OCI-LY7 (cell line): ENCODE data around the gene DNAJB14. TPM values are rescaled to one million over a fixed set of nuclear protein-coding genes. Genes with fewer than 3 reads are reported as not detected.

Source experiments
- Bru-seq: library from RNA; stranded (reverse); fragments of 400-500 nt; gene quantifications from one replicate; lab custom pipeline; 2021; lab: Mats Ljungman, UMichigan
- BruChase-seq, 2 experiments: library from RNA; stranded (reverse); fragments of 400-500 nt; gene quantifications; one replicate each; lab custom pipeline; 2021; lab: Mats Ljungman, UMichigan
- BruUV-seq: library from RNA; stranded (reverse); fragments of 400-500 nt; replicated peaks from 2 replicates; lab custom pipeline; 2021; lab: Mats Ljungman, UMichigan
- CTCF ChIA-PET: fragments of 300-600 bp; sonication (Branson Sonifier 250); formaldehyde crosslinking; loops from one replicate; lab custom pipeline; 2022; ENCODE audit warnings: antibody characterized with exemption; ENCODE audit not compliant: unreplicated experiment; lab: Charles Lee
- POLR2A ChIA-PET: fragments of 300-600 bp; sonication (Branson Sonifier 250); formaldehyde crosslinking; loops from one replicate; lab custom pipeline; 2022; ENCODE audit warnings: antibody characterized with exemption; lab: Charles Lee
- DNase-seq: peaks from one replicate; pipeline ENCODE4 v3.0.0-alpha.2; 2015; ENCODE audit warnings: low spot score
- H2AFZ ChIP-seq: fragments of 200-600 bp; sonication (generic), shearing (Covaris generic); 2 replicates; pipeline ENCODE4 v1.6.1; 2014; ENCODE audit warnings: mild to moderate bottlenecking, antibody characterized with exemption, low read length, moderate library complexity
- H3K27ac ChIP-seq: fragments of 200-600 bp; sonication (generic); 2 replicates; pipeline ENCODE4 v1.5.1; 2014; ENCODE audit warnings: mixed run types, low read depth, mild to moderate bottlenecking, moderate library complexity, low read length, inconsistent platforms; ENCODE audit not compliant: poor library complexity, severe bottlenecking
- H3K36me3 ChIP-seq: fragments of 200-600 bp; sonication (generic); 2 replicates; pipeline ENCODE4 v1.6.1; 2014; ENCODE audit warnings: mild to moderate bottlenecking, antibody characterized with exemption, low read length, moderate library complexity, mixed read lengths; ENCODE audit not compliant: insufficient read depth
- H3K4me1 ChIP-seq: fragments of 200-600 bp; sonication (generic); 2 replicates; pipeline ENCODE4 v1.5.1; 2014; ENCODE audit warnings: mild to moderate bottlenecking, low read length; ENCODE audit not compliant: insufficient read depth, poor library complexity, severe bottlenecking
- H3K4me2 ChIP-seq: fragments of 200-600 bp; sonication (generic); 2 replicates; pipeline ENCODE4 v1.6.1; 2014; ENCODE audit warnings: mild to moderate bottlenecking, low read length
- H3K4me3 ChIP-seq: fragments of 200-600 bp; sonication (generic); 2 replicates; pipeline ENCODE4 v1.5.1; 2014; ENCODE audit warnings: mild to moderate bottlenecking, low read depth, low read length; ENCODE audit not compliant: poor library complexity, severe bottlenecking
- H3K79me2 ChIP-seq: fragments of 200-600 bp; sonication (generic); 2 replicates; pipeline ENCODE4 v1.6.1; 2016; ENCODE audit warnings: low read depth, mild to moderate bottlenecking, low read length, moderate library complexity, mixed read lengths; ENCODE audit not compliant: insufficient read depth
- H3K9me2 ChIP-seq: fragments of 200-600 bp; sonication (generic); 2 replicates; pipeline ENCODE4 v1.6.1; 2016; ENCODE audit warnings: mild to moderate bottlenecking, low read length, mixed read lengths; ENCODE audit not compliant: insufficient read depth
- H3K9me3 ChIP-seq: fragments of 200-600 bp; sonication (generic); 2 replicates; pipeline ENCODE4 v1.6.1; 2014; ENCODE audit warnings: mild to moderate bottlenecking, mixed run types, low read length, mixed read lengths
- H4K20me1 ChIP-seq: fragments of 200-600 bp; sonication (generic); 2 replicates; pipeline ENCODE4 v1.6.1; 2014; ENCODE audit warnings: mild to moderate bottlenecking, antibody characterized with exemption, low read length, moderate library complexity, mixed read lengths; ENCODE audit not compliant: insufficient read depth
- CTCF ChIP-seq: fragments of 200-600 bp; sonication (generic); conservative IDR thresholded peaks from 2 replicates; pipeline ENCODE4 v1.5.1; 2014; ENCODE audit warnings: mild to moderate bottlenecking, antibody characterized with exemption, low read length, moderate library complexity, mixed read lengths
- EZH2phosphoT487 ChIP-seq: fragments of 200-600 bp; sonication (generic); IDR thresholded peaks from 2 replicates; pipeline ENCODE4 v1.6.1; 2018; ENCODE audit warnings: low read depth, borderline replicate concordance, mild to moderate bottlenecking, mixed run types, antibody characterized with exemption, low read length, moderate library complexity, mixed read lengths
- intact Hi-C: fragments of 100-400 bp; cut with micrococcal nuclease; formaldehyde crosslinking; loops from one replicate; pipeline ENCODE4 v1.10.0; 2022; ENCODE audit not compliant: unreplicated experiment
- long read RNA-seq: library from polyadenylated mRNA; stranded (forward); transcript quantifications from one replicate; pipeline ENCODE4 v2.0.0, GENCODE V29; 2022
- total RNA-seq, 2 experiments: library from RNA; depleted of rRNA in 1 of 2; stranded (reverse); fragments of >200 nt in 1 of 2; shearing (Covaris generic) in 1 of 2; gene quantifications; 2 replicates each; pipeline ENCODE4 v1.2.3, GENCODE V29; 2014 to 2022

Gene DNAJB14
- total RNA-seq (2014; rRNA removed; shearing (Covaris generic)) = 13.3 and 29.1 TPM in 2 replicates
- total RNA-seq (2022) = 38.1 and 44.9 TPM in 2 replicates
- percentile 93 among the genes with signal in this experiment for Bru-seq, nascent RNA
- BruChase-seq, experiment 1, labeled RNA remaining after a 6-hour chase = percentile 83 among the genes with signal in this experiment
- BruChase-seq, experiment 2, labeled RNA remaining after a 2-hour chase = percentile 91 among the genes with signal in this experiment
- long read RNA-seq, full-length matches to known transcripts = 15 of 23 reads
- long read RNA-seq, partial matches to known transcripts = 3 of 23 reads
- long read RNA-seq, other reads (novel, unspliced or antisense) = 5 of 23 reads

GRCh38 chr4:99946356-99947189, at the start of gene DNAJB14:
Gene DNAJB14, minus strand, starts transcription at chr4:99946618. Its CDS starts 47 bp downstream, at chr4:99946571.
- H2AFZ ChIP-seq = peak within 1 kb of the TSS; percentile 60; the same call in 1 of the 2 replicates
- no peak for TF ChIP-seq EZH2phosphoT487
- TF ChIP-seq CTCF = no peak
- intact Hi-C loops = loop anchor here (1.0 to 5.0 kb wide), 4 partner anchors 52 to 1499 kb away; partner anchors contain the start of genes DAPP1, LAMTOR3 and PPP3CA
- peak within 1 kb of the TSS; percentile 95 for H3K27ac ChIP-seq
- peak within 1 kb of the TSS; percentile 78 for H3K4me2 ChIP-seq
- peak; percentile 83 for DNase-seq
- no TSS peak for BruUV-seq
- H3K9me3 ChIP-seq = peaks cover 15% of the 10 kb centered on the region; the same call in 1 of the 2 replicates
- ChIA-PET CTCF (interaction anchor here (0.6 to 0.9 kb wide), 3 partner anchors 52 to 135 kb away, joined by 3 read pairs; partner anchors contain the start of genes DAPP1 and LAMTOR3), POLR2A (interaction anchor here (0.6 to 2.5 kb wide), 15 partner anchors 15 to 450 kb away, joined by 3 to 12 read pairs (median 4); partner anchors contain the start of genes DAPP1, LAMTOR3 and TRMT10A)
- H4K20me1 ChIP-seq = peaks cover 24% of the 10 kb centered on the region
- peaks cover 41% of the 10 kb centered on the region for H3K4me1 ChIP-seq
- H3K79me2 ChIP-seq = peaks cover 83% of the 10 kb centered on the region
- H3K9me2 ChIP-seq = no peaks in the 10 kb centered on the region
- H3K36me3 ChIP-seq = peaks cover 65% of the 10 kb centered on the region
- H3K4me3 ChIP-seq = peak within 1 kb of the TSS; percentile 98

- Histone ChIP-seq H2AFZ (no peak overlapping the region), H3K4me3 (no peak overlapping the region), H4K20me1 (no peaks in the 10 kb centered on the region), H3K79me2 (no peaks in the 10 kb centered on the region), H3K4me1 (no peaks in the 10 kb centered on the region), H3K9me2 (no peaks in the 10 kb centered on the region), H3K4me2 (no peak overlapping the region), H3K36me3 (no peaks in the 10 kb centered on the region), H3K27ac (no peak overlapping the region), H3K9me3 (no peaks in the 10 kb centered on the region)
- intact Hi-C loops = no loop called here
- no peak for TF ChIP-seq EZH2phosphoT487
- no peak for TF ChIP-seq CTCF
- ChIA-PET CTCF (no interaction called here), POLR2A (interaction anchor here (0.9 kb wide), 1 partner anchor 20 kb away, joined by 3 read pairs; no protein-coding TSS in a partner anchor)
- no TSS peak for BruUV-seq
- no peak for DNase-seq
Observed at GRCh38 chr4:99991741-99992140, 45.3 kb upstream of the DNAJB14 start.
